ENCODE data around the gene CPD. TPM values are rescaled to one million over a fixed set of nuclear protein-coding genes. Genes with fewer than 3 reads are reported as not detected.

CPD gene
- total RNA-seq, 1 experiment from 2014 or later = 38.0 TPM

DNA sequence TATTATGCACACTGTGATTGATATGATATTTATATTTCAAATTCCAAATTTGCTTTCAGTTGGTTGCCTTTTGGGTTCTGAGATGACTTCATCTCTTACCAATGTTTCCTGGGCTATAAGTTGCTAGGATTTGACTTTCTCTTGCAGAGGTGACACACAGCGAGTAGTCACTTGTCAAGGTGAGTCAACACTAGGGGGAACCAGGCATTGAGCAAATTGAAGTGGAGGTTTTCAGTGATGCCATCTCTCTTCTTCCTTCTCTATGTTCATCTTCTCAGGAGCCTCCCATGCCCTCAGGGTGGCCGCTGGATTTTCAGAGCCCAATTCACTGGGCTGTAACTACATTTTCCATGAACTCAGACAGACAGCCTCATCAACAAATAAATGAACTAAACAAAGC lies 6.0 kb upstream of the CPD start:
- Histone ChIP-seq H3K4me3 (ENCODE audit: low read depth, low read length, poor library complexity, severe bottlenecking) (no peak overlapping the region), H3K9me3 (ENCODE audit: low read depth, low read length, poor library complexity, severe bottlenecking) (no peaks in the 10 kb centered on the region), H3K27ac (ENCODE audit: low read depth, low read length, poor library complexity, severe bottlenecking) (no peak overlapping the region), H3K4me1 (ENCODE audit: insufficient read depth, low read length, poor library complexity, severe bottlenecking) (peaks cover 18% of the 10 kb centered on the region), H3K36me3 (ENCODE audit: insufficient read depth, low read length, poor library complexity, severe bottlenecking) (no peaks in the 10 kb centered on the region), H3K27me3 (replicated peaks; ENCODE audit: insufficient read depth, low read depth, low read length, poor library complexity) (peaks cover 15% of the 10 kb centered on the region)
- TF ChIP-seq, protein P1, sequence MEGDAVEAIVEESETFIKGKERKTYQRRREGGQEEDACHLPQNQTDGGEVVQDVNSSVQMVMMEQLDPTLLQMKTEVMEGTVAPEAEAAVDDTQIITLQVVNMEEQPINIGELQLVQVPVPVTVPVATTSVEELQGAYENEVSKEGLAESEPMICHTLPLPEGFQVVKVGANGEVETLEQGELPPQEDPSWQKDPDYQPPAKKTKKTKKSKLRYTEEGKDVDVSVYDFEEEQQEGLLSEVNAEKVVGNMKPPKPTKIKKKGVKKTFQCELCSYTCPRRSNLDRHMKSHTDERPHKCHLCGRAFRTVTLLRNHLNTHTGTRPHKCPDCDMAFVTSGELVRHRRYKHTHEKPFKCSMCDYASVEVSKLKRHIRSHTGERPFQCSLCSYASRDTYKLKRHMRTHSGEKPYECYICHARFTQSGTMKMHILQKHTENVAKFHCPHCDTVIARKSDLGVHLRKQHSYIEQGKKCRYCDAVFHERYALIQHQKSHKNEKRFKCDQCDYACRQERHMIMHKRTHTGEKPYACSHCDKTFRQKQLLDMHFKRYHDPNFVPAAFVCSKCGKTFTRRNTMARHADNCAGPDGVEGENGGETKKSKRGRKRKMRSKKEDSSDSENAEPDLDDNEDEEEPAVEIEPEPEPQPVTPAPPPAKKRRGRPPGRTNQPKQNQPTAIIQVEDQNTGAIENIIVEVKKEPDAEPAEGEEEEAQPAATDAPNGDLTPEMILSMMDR (conservative IDR thresholded peaks at IDR 0.05; ENCODE audit: low read depth, low read length) = no peak
- TF ChIP-seq EZH2 (IDR thresholded peaks at IDR 0.05; ENCODE audit: borderline replicate concordance, low read depth, low read length, poor library complexity, severe bottlenecking) = no peak
- ChIA-PET POLR2A (ENCODE audit: low non-redundant PET) (no interaction called here), CTCF (no interaction called here)
- BruUV-seq (replicated peaks) = no TSS peak
- intact Hi-C loops (cut with micrococcal nuclease; ENCODE audit: unreplicated experiment) = no loop called here
- DNase-seq (ENCODE audit: low spot score) = no peak

DNA sequence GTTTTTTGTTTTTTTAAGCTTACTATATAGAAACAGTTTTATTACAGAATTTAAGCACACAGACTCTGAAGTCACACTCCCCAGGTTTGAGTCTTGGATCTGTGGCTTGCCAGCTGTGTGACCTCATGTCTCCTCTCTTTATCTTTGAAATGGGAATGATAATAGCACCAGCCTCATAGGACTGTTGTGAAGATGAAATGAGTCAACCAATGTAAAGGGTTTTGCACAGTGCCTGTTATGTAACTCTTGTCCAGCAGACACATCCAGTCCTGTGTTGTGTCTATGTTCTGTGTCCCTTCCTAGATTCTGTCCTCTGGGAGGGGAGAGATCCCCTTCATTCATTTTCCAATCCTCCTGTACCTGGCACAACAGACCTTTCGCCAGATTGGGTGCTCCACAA lies 3.1 kb upstream of the CPD start:
- intact Hi-C loops (cut with micrococcal nuclease; ENCODE audit: unreplicated experiment) = no loop called here
- no peak overlapping the region for H3K4me3 ChIP-seq (ENCODE audit: low read depth, low read length, poor library complexity, severe bottlenecking)
- peaks cover 28% of the 10 kb centered on the region for H3K4me1 ChIP-seq (ENCODE audit: insufficient read depth, low read length, poor library complexity, severe bottlenecking)
- H3K27ac ChIP-seq (ENCODE audit: low read depth, low read length, poor library complexity, severe bottlenecking) = no peak overlapping the region
- DNase-seq (ENCODE audit: low spot score) = no peak
- peaks cover 15% of the 10 kb centered on the region for H3K27me3 ChIP-seq (replicated peaks; ENCODE audit: insufficient read depth, low read depth, low read length, poor library complexity)
- no TSS peak for BruUV-seq (replicated peaks)
- no peak for TF ChIP-seq EZH2 (IDR thresholded peaks at IDR 0.05; ENCODE audit: borderline replicate concordance, low read depth, low read length, poor library complexity, severe bottlenecking)
- TF ChIP-seq, protein P1 (conservative IDR thresholded peaks at IDR 0.05; ENCODE audit: low read depth, low read length) = no peak
- H3K9me3 ChIP-seq (ENCODE audit: low read depth, low read length, poor library complexity, severe bottlenecking) = no peaks in the 10 kb centered on the region
- ChIA-PET CTCF (no interaction called here), POLR2A (ENCODE audit: low non-redundant PET) (no interaction called here)
- H3K36me3 ChIP-seq (ENCODE audit: insufficient read depth, low read length, poor library complexity, severe bottlenecking) = no peaks in the 10 kb centered on the region

DNA sequence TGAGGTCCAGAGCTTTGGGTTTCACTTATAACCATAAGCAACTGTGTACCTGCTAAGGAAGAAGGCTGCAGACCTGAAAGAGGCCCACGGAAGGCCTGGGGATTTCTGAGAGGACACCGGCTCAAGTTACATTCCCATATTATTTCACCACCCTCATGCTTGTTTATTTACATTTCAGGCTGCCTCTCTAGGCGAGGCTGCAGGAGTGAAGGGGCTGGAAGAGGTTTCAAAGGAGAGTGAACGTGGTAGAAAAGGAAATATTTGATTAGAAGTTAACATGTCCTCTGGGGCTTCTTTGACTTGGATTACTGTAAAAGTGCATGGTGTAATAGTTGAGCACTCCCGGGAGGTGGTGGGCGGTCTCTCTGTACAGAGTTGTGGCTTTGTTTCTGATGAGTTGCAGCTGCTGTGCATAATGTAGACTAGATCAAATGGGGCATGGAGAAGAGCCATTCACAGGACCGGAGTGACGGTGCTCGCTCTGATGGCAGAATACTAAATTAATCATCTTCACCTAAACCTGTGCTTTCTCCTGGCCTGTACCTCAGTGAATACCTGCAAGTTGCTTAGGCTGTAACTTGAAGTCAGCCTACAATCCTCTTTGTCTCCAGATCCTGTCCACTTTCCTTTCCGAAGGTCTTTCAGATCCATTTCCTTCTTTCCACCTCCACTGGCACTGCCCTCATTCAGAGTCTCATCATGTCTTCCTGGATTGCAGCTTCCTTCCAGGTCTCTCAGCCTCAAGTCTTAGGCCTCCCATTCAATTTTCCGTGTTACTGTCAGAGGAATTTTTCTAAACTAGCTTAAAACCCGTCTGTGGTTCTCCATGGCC lies 1.9 kb upstream of the CPD start:
- DNase-seq (ENCODE audit: low spot score) = peak; percentile 96
- H3K4me3 ChIP-seq (ENCODE audit: low read depth, low read length, poor library complexity, severe bottlenecking) = no peak overlapping the region
- intact Hi-C loops (cut with micrococcal nuclease; ENCODE audit: unreplicated experiment) = no loop called here
- no peaks in the 10 kb centered on the region for H3K9me3 ChIP-seq (ENCODE audit: low read depth, low read length, poor library complexity, severe bottlenecking)
- H3K4me1 ChIP-seq (ENCODE audit: insufficient read depth, low read length, poor library complexity, severe bottlenecking) = peaks cover 39% of the 10 kb centered on the region
- no TSS peak for BruUV-seq (replicated peaks)
- H3K27ac ChIP-seq (ENCODE audit: low read depth, low read length, poor library complexity, severe bottlenecking) = peak overlapping the region; percentile 65
- no peaks in the 10 kb centered on the region for H3K36me3 ChIP-seq (ENCODE audit: insufficient read depth, low read length, poor library complexity, severe bottlenecking)
- CTCF ChIA-PET = interaction anchor here (1.4 kb wide), 1 partner anchor 36 kb away, joined by 7 read pairs; no protein-coding TSS in a partner anchor
- H3K27me3 ChIP-seq (replicated peaks; ENCODE audit: insufficient read depth, low read depth, low read length, poor library complexity) = peaks cover 10% of the 10 kb centered on the region
- TF ChIP-seq EZH2 (IDR thresholded peaks at IDR 0.05; ENCODE audit: borderline replicate concordance, low read depth, low read length, poor library complexity, severe bottlenecking) = no peak
- TF ChIP-seq, protein P1 (conservative IDR thresholded peaks at IDR 0.05; ENCODE audit: low read depth, low read length) = no peak
- POLR2A ChIA-PET (ENCODE audit: low non-redundant PET) = no interaction called here
